T-cell (primary cell): ENCODE results near the gene PEX13. TPM values are rescaled to one million over a fixed set of nuclear protein-coding genes. Genes with fewer than 3 reads are reported as not detected.

Experiments
- ATAC-seq, 4 experiments: fragments of 200-7000 bp in 3 of 4; fragments of 150-1000 bp in 1 of 4; cut with Tn5 transposase; replicated peaks in 1 of 4; 1 replicate in 3 of 4; 2 replicates in 1 of 4; pipeline ENCODE4 v1.10.0; 2021; ENCODE audit warnings: moderate library complexity in 3 of 4, mild to moderate bottlenecking in 2 of 4, moderate number of reproducible peaks in 1 of 4
- CTCF ChIA-PET, 2 donors: fragments of 300-600 bp; sonication (Branson Sonifier 250); formaldehyde crosslinking; loops; one replicate each; lab custom pipeline; 2022; ENCODE audit warnings: antibody characterized with exemption in 2 of 2; lab: Charles Lee
- POLR2A ChIA-PET, 2 donors: fragments of 300-600 bp; sonication (Branson Sonifier 250); formaldehyde crosslinking; loops; one replicate each; lab custom pipeline; 2022; ENCODE audit warnings: antibody characterized with exemption in 2 of 2; lab: Charles Lee
- DNase-seq, 35 experiments: peaks; one replicate each; pipeline versions ENCODE4 v3.0.0 to v3.0.0-alpha.2; 2013 to 2023
- H3K27ac ChIP-seq: one replicate; pipeline ENCODE4 v1.5.1; 2013; ENCODE audit warnings: low read length
- H3K27me3 ChIP-seq, 2 experiments: replicated peaks in 1 of 2; 1 replicate in 1 of 2; 2 replicates in 1 of 2; pipeline versions ENCODE4 v1.6.1 to v1.7.0; 2013; ENCODE audit warnings: low read length in 1 of 2, mixed read lengths in 1 of 2; ENCODE audit not compliant: control insufficient read depth in 2 of 2, insufficient read depth in 2 of 2; ENCODE audit errors: extremely low read depth in 1 of 2
- H3K36me3 ChIP-seq, 2 donors: 1 replicate in 1 of 2; 2 replicates in 1 of 2; pipeline versions ENCODE4 v1.6.1 to v1.7.0; 2013; ENCODE audit warnings: low read length in 1 of 2; ENCODE audit not compliant: control insufficient read depth in 2 of 2, insufficient read depth in 1 of 2; ENCODE audit errors: extremely low read depth in 1 of 2
- H3K4me1 ChIP-seq, 2 experiments: 1 replicate in 1 of 2; 2 replicates in 1 of 2; pipeline versions ENCODE4 v1.6.1 to v1.7.0; 2013; ENCODE audit warnings: low read length in 2 of 2, mixed read lengths in 1 of 2; ENCODE audit not compliant: insufficient read depth in 2 of 2, control insufficient read depth in 1 of 2; ENCODE audit errors: extremely low read depth in 1 of 2
- H3K4me3 ChIP-seq, 2 donors: 1 replicate in 1 of 2; 2 replicates in 1 of 2; pipeline versions ENCODE4 v1.5.1 to v1.7.0; 2013; ENCODE audit warnings: mild to moderate bottlenecking in 2 of 2, low read length in 1 of 2, moderate library complexity in 1 of 2; ENCODE audit not compliant: control insufficient read depth in 1 of 2; ENCODE audit errors: extremely low read depth in 1 of 2
- H3K9me3 ChIP-seq: 2 replicates; pipeline ENCODE4 v1.7.0; 2013
- H3K27ac Mint-ChIP-seq, 2 donors: one replicate each; pipeline ENCODE4 v1.8.0; 2020 to 2021; ENCODE audit warnings: mild to moderate bottlenecking in 2 of 2, mixed read lengths in 2 of 2
- H3K27me3 Mint-ChIP-seq, 2 donors: one replicate each; pipeline ENCODE4 v1.8.0; 2021 to 2022; ENCODE audit warnings: mixed read lengths in 2 of 2
- H3K36me3 Mint-ChIP-seq: one replicate; pipeline ENCODE4 v1.8.0; 2021; ENCODE audit warnings: mixed read lengths
- H3K4me1 Mint-ChIP-seq, 3 donors: one replicate each; pipeline ENCODE4 v1.8.0; 2020 to 2022; ENCODE audit warnings: mixed read lengths in 3 of 3, mild to moderate bottlenecking in 1 of 3
- H3K4me3 Mint-ChIP-seq, 3 donors: one replicate each; pipeline ENCODE4 v1.8.0; 2020 to 2022; ENCODE audit warnings: mild to moderate bottlenecking in 3 of 3, mixed read lengths in 3 of 3, moderate library complexity in 3 of 3
- H3K9me3 Mint-ChIP-seq, 3 donors: one replicate each; pipeline ENCODE4 v1.8.0; 2020 to 2022; ENCODE audit warnings: mixed read lengths in 3 of 3
- WGBS: methylation state at CpG from one replicate; pipeline ENCODE4 v1.1.5; 2013; ENCODE audit warnings: missing lambda C conversion rate; ENCODE audit not compliant: insufficient coverage; 5-methylcytosine and 5-hydroxymethylcytosine counted together
- total RNA-seq, 35 experiments: library from RNA in 6 of 35; stranded (reverse) in 6 of 35; fragments of 120-200 nt in 1 of 35; gene quantifications; one replicate each; pipeline versions ENCODE4 v1.2.1 to v1.2.4 and lab custom pipeline; 2013 to 2026

PEX13 gene
- total RNA-seq, 5 donors from 2014 or later (not counting 1 experiment from before 2014, with no cell fraction given) = 12.6 to 22.8 (median 20.4) TPM

GRCh38 chr2:61013382-61013781 lies 4.1 kb upstream of the PEX13 start:
- ChIA-PET POLR2A (no interaction called here), CTCF (no interaction called here)
- H3K36me3 ChIP-seq = peaks cover 0 to 2% of the 10 kb centered on the region in 2 donors
- no peak overlapping the region for H3K4me3 Mint-ChIP-seq
- no peak overlapping the region for H3K27ac Mint-ChIP-seq
- WGBS = no CpG with 5 or more reads among the region's 3 CpGs
- peaks cover 11 to 26% (median 16%) of the 10 kb centered on the region in 3 donors for H3K4me1 Mint-ChIP-seq
- no peak overlapping the region for H3K27ac ChIP-seq
- peaks cover 2% of the 10 kb centered on the region for H3K36me3 Mint-ChIP-seq
- H3K27me3 ChIP-seq = no peaks in the 10 kb centered on the region
- no peak for ATAC-seq
- H3K4me1 ChIP-seq = peaks cover 2 to 6% of the 10 kb centered on the region in 2 experiments
- H3K9me3 ChIP-seq = no peaks in the 10 kb centered on the region
- no peak overlapping the region for H3K4me3 ChIP-seq
- no peaks in the 10 kb centered on the region for H3K27me3 Mint-ChIP-seq
- no peaks in the 10 kb centered on the region for H3K9me3 Mint-ChIP-seq
- no peak for DNase-seq

- H3K27me3 Mint-ChIP-seq = no peaks in the 10 kb centered on the region
- WGBS = no CpG with 5 or more reads among the region's 3 CpGs
- peak overlapping the region in 2 of 3 donors; percentile 34 to 94 for H3K4me3 Mint-ChIP-seq
- no peaks in the 10 kb centered on the region for H3K9me3 Mint-ChIP-seq
- peaks cover 25 to 38% (median 28%) of the 10 kb centered on the region in 3 donors for H3K4me1 Mint-ChIP-seq
- no peaks in the 10 kb centered on the region for H3K36me3 Mint-ChIP-seq
- H3K4me1 ChIP-seq = peaks cover 2 to 11% of the 10 kb centered on the region in 2 experiments
- no peak overlapping the region for H3K4me3 ChIP-seq
- no peaks in the 10 kb centered on the region for H3K9me3 ChIP-seq
- H3K27me3 ChIP-seq = no peaks in the 10 kb centered on the region
- ChIA-PET POLR2A (no interaction called here), CTCF (no interaction called here)
- H3K36me3 ChIP-seq = peaks cover 0 to 2% of the 10 kb centered on the region in 2 donors
- no peak overlapping the region for H3K27ac Mint-ChIP-seq
- no peak for ATAC-seq
- H3K27ac ChIP-seq = no peak overlapping the region
- no peak for DNase-seq
Observed at GRCh38 chr2:61014763-61015162, 2.8 kb upstream of the PEX13 start.

GRCh38 chr2:61015976-61016375 lies 1.5 kb upstream of the PEX13 start:
- no peak overlapping the region for H3K27ac ChIP-seq
- H3K4me3 ChIP-seq = peak overlapping the region in 1 of 2 donors; percentile 100
- H3K27me3 ChIP-seq = no peaks in the 10 kb centered on the region
- no peaks in the 10 kb centered on the region for H3K9me3 ChIP-seq
- POLR2A ChIA-PET = interaction anchor here in 1 of 2 donors (0.5 kb wide), 1 partner anchor 48 kb away, joined by 3 read pairs; no protein-coding TSS in a partner anchor
- no peaks in the 10 kb centered on the region for H3K36me3 ChIP-seq
- Mint-ChIP-seq H3K27ac (peak overlapping the region in 1 of 2 donors; percentile 99), H3K9me3 (no peaks in the 10 kb centered on the region), H3K36me3 (peaks cover 2% of the 10 kb centered on the region), H3K27me3 (no peaks in the 10 kb centered on the region), H3K4me1 (peaks cover 31 to 47% (median 36%) of the 10 kb centered on the region in 3 donors), H3K4me3 (peak overlapping the region; percentile 94 to 100 (median 99))
- WGBS = no CpG with 5 or more reads among the region's 2 CpGs
- ATAC-seq = no peak
- DNase-seq = no peak
- CTCF ChIA-PET = interaction anchor here (0.6 to 1.0 kb wide), 2 partner anchors 17 to 50 kb away, joined by 5 to 7 read pairs; no protein-coding TSS in a partner anchor
- peaks cover 7 to 11% of the 10 kb centered on the region in 2 experiments for H3K4me1 ChIP-seq

- POLR2A ChIA-PET = interaction anchor here (0.5 to 0.6 kb wide), 3 partner anchors 23 to 243 kb away, joined by 3 to 4 read pairs (median 4); no protein-coding TSS in a partner anchor
- Mint-ChIP-seq H3K9me3 (no peaks in the 10 kb centered on the region), H3K4me1 (peaks cover 35 to 51% (median 41%) of the 10 kb centered on the region in 3 donors), H3K27ac (peak overlapping the region; percentile 97 to 99), H3K36me3 (peaks cover 3% of the 10 kb centered on the region), H3K27me3 (no peaks in the 10 kb centered on the region), H3K4me3 (peak overlapping the region; percentile 94 to 100 (median 99))
- Histone ChIP-seq H3K27me3 (no peaks in the 10 kb centered on the region), H3K36me3 (no peaks in the 10 kb centered on the region), H3K27ac (peak overlapping the region; percentile 75), H3K4me1 (peaks cover 11 to 12% of the 10 kb centered on the region in 2 experiments), H3K9me3 (no peaks in the 10 kb centered on the region), H3K4me3 (peak overlapping the region; percentile 94 to 100)
- 0% methylated on average over 2 of the region's 16 CpGs for WGBS
- DNase-seq (peak in 3 of 35 experiments; percentile 2 to 6 (median 4)), ATAC-seq (no peak)
- CTCF ChIA-PET = interaction anchor here (0.6 to 1.7 kb wide), 3 partner anchors 18 to 51 kb away, joined by 5 to 7 read pairs (median 5); no protein-coding TSS in a partner anchor
Observed at GRCh38 chr2:61016392-61017002, 1.0 kb upstream of the PEX13 start.

GRCh38 chr2:61017003-61017555 lies 441 bp upstream of the PEX13 start:
- ChIA-PET POLR2A (interaction anchor here in 1 of 2 donors (0.6 to 1.0 kb wide), 4 partner anchors 24 to 742 kb away, joined by 3 to 6 read pairs (median 4); no protein-coding TSS in a partner anchor), CTCF (interaction anchor here (0.6 to 1.7 kb wide), 3 partner anchors 18 to 260 kb away, joined by 3 to 5 read pairs (median 3); no protein-coding TSS in a partner anchor)
- peaks cover 0 to under 1% (median 0%) of the 10 kb centered on the region in 3 donors for H3K9me3 Mint-ChIP-seq
- whole genome bisulfite sequencing = under 1% methylated on average over 23 of the region's 27 CpGs
- peaks cover 11 to 13% of the 10 kb centered on the region in 2 experiments for H3K4me1 ChIP-seq
- H3K27me3 Mint-ChIP-seq = no peaks in the 10 kb centered on the region
- no peaks in the 10 kb centered on the region for H3K36me3 ChIP-seq
- H3K4me3 Mint-ChIP-seq = peak overlapping the region; percentile 94 to 100 (median 99)
- peak overlapping the region; percentile 94 to 100 for H3K4me3 ChIP-seq
- ATAC-seq = peak; percentile 71 to 77 (median 75)
- H3K9me3 ChIP-seq = no peaks in the 10 kb centered on the region
- H3K27me3 ChIP-seq = no peaks in the 10 kb centered on the region
- H3K27ac Mint-ChIP-seq = peak overlapping the region; percentile 97 to 99
- DNase-seq = peak; percentile 41 to 74 (median 56)
- H3K4me1 Mint-ChIP-seq = peaks cover 41 to 56% (median 46%) of the 10 kb centered on the region in 3 donors
- H3K36me3 Mint-ChIP-seq = peaks cover 9% of the 10 kb centered on the region
- H3K27ac ChIP-seq = peak overlapping the region; percentile 75

- Histone ChIP-seq H3K27me3 (no peaks in the 10 kb centered on the region), H3K4me1 (peaks cover 11 to 13% of the 10 kb centered on the region in 2 experiments), H3K4me3 (peak overlapping the region; percentile 94 to 100), H3K36me3 (peaks cover 0 to 2% of the 10 kb centered on the region in 2 donors), H3K27ac (peak overlapping the region; percentile 75), H3K9me3 (no peaks in the 10 kb centered on the region)
- ATAC-seq (no peak), DNase-seq (no peak)
- Mint-ChIP-seq H3K9me3 (peaks cover 0 to 2% (median 0%) of the 10 kb centered on the region in 3 donors), H3K27ac (peak overlapping the region; percentile 97 to 99), H3K27me3 (no peaks in the 10 kb centered on the region), H3K36me3 (peaks cover 17% of the 10 kb centered on the region), H3K4me1 (peaks cover 47 to 63% (median 53%) of the 10 kb centered on the region in 3 donors), H3K4me3 (peak overlapping the region; percentile 94 to 100 (median 99))
- CTCF ChIA-PET = interaction anchor here (1.0 to 1.7 kb wide), 2 partner anchors 20 to 261 kb away, joined by 3 to 5 read pairs; no protein-coding TSS in a partner anchor
- WGBS = 0% methylated on average over 1 of the region's 7 CpGs
- POLR2A ChIA-PET = interaction anchor here in 1 of 2 donors (0.6 to 1.0 kb wide), 2 partner anchors 136 to 159 kb away, joined by 3 to 6 read pairs; no protein-coding TSS in a partner anchor
Observed at GRCh38 chr2:61018318-61018755, 817 bp downstream of the PEX13 start.
